SU-DHL-6 (cell line): ENCODE results near the gene PQBP1.

Source experiments
- H2AFZ ChIP-seq: fragments of 200-600 bp; sonication (generic); 2 replicates; pipeline ENCODE4 v1.6.1; 2014; ENCODE audit warnings: low read depth, mild to moderate bottlenecking, moderate library complexity, mixed read lengths, antibody characterized with exemption, low read length; ENCODE audit not compliant: severe bottlenecking
- H3F3A ChIP-seq: fragments of 200-600 bp; shearing (Covaris generic); 2 replicates; pipeline ENCODE4 v1.6.0; 2016; ENCODE audit warnings: antibody characterized with exemption, mild to moderate bottlenecking; ENCODE audit not compliant: insufficient read depth
- H3K27ac ChIP-seq: fragments of 200-600 bp; sonication (generic); 2 replicates; pipeline ENCODE4 v1.5.1; 2016; ENCODE audit warnings: low read depth, mild to moderate bottlenecking, low read length, moderate library complexity, mixed read lengths
- H3K27me3 ChIP-seq: fragments of 200-600 bp; sonication (generic), shearing (Covaris generic); 2 replicates; pipeline ENCODE4 v1.6.0; 2014; ENCODE audit warnings: mild to moderate bottlenecking, low read length
- H3K36me3 ChIP-seq: fragments of 200-600 bp; sonication (generic); 2 replicates; pipeline ENCODE4 v1.6.1; 2014; ENCODE audit warnings: mild to moderate bottlenecking, low read length, mixed read lengths
- H3K4me2 ChIP-seq: fragments of 300-600, 200-600 bp; shearing (Covaris generic), sonication (generic); 2 replicates; pipeline ENCODE4 v1.6.0; 2014; ENCODE audit warnings: low read length, low read depth, mild to moderate bottlenecking; ENCODE audit not compliant: poor library complexity, severe bottlenecking
- H3K4me3 ChIP-seq: fragments of 200-600 bp; sonication (generic); 2 replicates; pipeline ENCODE4 v1.5.1; 2014; ENCODE audit warnings: antibody characterized with exemption, low read length, mild to moderate bottlenecking, mixed read lengths; ENCODE audit not compliant: insufficient read depth, poor library complexity, severe bottlenecking
- H3K79me2 ChIP-seq: fragments of 200-600 bp; sonication (generic); 2 replicates; pipeline ENCODE4 v1.6.1; 2014; ENCODE audit warnings: mild to moderate bottlenecking, low read length, moderate library complexity; ENCODE audit not compliant: insufficient read depth
- H3K9ac ChIP-seq: fragments of 200-600 bp; sonication (generic); 2 replicates; pipeline ENCODE4 v1.7.0; 2014; ENCODE audit warnings: mild to moderate bottlenecking, low read length
- H3K9me2 ChIP-seq: fragments of 200-600 bp; sonication (generic); replicated peaks from 2 replicates; pipeline ENCODE4 v1.6.1; 2014; ENCODE audit warnings: low read length; ENCODE audit not compliant: insufficient read depth
- H3K9me3 ChIP-seq: fragments of 200-600 bp; sonication (generic); 2 replicates; pipeline ENCODE4 v1.6.1; 2014; ENCODE audit warnings: low read length, mixed read lengths; ENCODE audit not compliant: insufficient read depth
- H4K20me1 ChIP-seq: fragments of 200-600 bp; sonication (generic); 2 replicates; pipeline ENCODE4 v1.6.1; 2014; ENCODE audit warnings: low read depth, mild to moderate bottlenecking, antibody characterized with exemption, low read length, moderate library complexity, mixed read lengths
- EZH2phosphoT487 ChIP-seq: fragments of 200-600 bp; sonication (generic), shearing (Covaris generic); conservative IDR thresholded peaks from 2 replicates; pipeline ENCODE4 v1.6.1; 2018; ENCODE audit warnings: mild to moderate bottlenecking, antibody characterized with exemption, low read length, moderate library complexity, mixed read lengths
- TF ChIP-seq, protein P1 (sequence below): fragments of 200-600 bp; sonication (generic); IDR thresholded peaks from one replicate; pipeline ENCODE4 v1.5.1; 2017; ENCODE audit warnings: antibody characterized with exemption, mild to moderate bottlenecking, low read length, moderate library complexity; ENCODE audit not compliant: insufficient read depth, poor library complexity, severe bottlenecking

Gene PQBP1

DNA sequence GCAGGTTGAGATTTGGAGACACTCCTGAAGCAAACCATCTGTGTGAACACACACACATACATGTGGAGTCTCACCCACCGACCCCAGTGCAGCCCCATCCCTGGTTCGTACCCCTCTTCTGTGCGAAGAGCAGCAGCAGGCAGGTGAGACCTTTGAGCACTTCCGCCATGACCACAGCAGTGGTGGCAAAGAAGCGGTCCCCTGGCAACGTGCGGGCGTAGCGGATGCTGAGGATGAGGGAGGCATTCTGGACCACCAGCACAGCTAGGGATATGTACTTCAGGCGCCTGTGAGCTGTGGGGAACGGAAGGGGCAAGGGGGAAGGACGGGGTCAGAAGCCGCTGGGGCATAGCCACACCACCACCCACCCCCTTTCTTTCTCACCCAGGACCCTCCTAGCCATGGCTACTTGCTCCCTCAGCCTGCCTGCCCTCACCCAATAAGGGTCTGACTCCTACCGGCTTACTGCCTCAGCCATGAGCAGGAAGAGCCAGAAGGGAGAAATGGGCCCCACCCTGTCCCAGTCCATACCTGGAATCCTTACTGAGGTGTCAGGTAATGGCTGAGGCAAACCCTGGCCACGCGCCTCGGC, 12.1 kb downstream of the PQBP1 start:
- peak overlapping the region; percentile 80 for H3K4me2 ChIP-seq
- no peak for TF ChIP-seq EZH2phosphoT487
- TF ChIP-seq, protein P1, sequence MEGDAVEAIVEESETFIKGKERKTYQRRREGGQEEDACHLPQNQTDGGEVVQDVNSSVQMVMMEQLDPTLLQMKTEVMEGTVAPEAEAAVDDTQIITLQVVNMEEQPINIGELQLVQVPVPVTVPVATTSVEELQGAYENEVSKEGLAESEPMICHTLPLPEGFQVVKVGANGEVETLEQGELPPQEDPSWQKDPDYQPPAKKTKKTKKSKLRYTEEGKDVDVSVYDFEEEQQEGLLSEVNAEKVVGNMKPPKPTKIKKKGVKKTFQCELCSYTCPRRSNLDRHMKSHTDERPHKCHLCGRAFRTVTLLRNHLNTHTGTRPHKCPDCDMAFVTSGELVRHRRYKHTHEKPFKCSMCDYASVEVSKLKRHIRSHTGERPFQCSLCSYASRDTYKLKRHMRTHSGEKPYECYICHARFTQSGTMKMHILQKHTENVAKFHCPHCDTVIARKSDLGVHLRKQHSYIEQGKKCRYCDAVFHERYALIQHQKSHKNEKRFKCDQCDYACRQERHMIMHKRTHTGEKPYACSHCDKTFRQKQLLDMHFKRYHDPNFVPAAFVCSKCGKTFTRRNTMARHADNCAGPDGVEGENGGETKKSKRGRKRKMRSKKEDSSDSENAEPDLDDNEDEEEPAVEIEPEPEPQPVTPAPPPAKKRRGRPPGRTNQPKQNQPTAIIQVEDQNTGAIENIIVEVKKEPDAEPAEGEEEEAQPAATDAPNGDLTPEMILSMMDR: no peak
- H3K4me3 ChIP-seq: no peak overlapping the region

DNA sequence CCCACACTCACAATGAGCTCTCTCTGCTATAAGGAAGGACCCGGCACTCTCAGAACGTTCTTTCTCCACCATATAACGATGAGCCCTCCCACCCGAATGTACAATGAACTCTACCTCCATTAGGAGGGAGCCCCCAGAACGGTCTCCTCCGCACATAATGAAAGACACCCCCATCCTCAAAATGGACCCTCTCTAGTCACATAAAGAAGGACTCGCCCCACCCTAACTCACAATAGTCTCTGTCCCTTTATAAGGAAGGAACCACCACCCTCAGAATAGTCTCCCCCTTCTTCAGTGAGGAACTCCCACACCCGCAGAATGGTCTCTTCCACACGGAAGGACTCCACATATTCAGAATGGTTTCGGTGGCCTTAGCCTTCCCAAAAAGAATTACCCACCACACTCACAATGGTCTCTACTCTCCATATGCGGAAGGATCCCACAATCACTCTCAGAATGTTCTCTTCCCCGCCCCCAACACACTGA, 13.2 kb downstream of the PQBP1 start:
- Histone ChIP-seq H3K27me3 (no peaks in the 10 kb centered on the region), H3K9me3 (no peaks in the 10 kb centered on the region), H3K4me2 (peak overlapping the region; percentile 80), H3K9me2 (no peaks in the 10 kb centered on the region), H2AFZ (peak overlapping the region; percentile 15), H3F3A (peaks cover 15% of the 10 kb centered on the region; the same call in 1 of the 2 replicates), H3K4me3 (peak overlapping the region; percentile 98), H3K36me3 (no peaks in the 10 kb centered on the region), H3K9ac (peak overlapping the region; percentile 76), H3K79me2 (peaks cover 19% of the 10 kb centered on the region), H4K20me1 (no peaks in the 10 kb centered on the region), H3K27ac (peak overlapping the region; percentile 60)
- TF ChIP-seq EZH2phosphoT487: no peak
- TF ChIP-seq, protein P1: no peak

More for the DNA sequence above, 12.1 kb downstream of the PQBP1 start:
- Histone ChIP-seq H3F3A (peaks cover 15% of the 10 kb centered on the region; the same call in 1 of the 2 replicates), H3K79me2 (peaks cover 18% of the 10 kb centered on the region), H3K9me3 (no peaks in the 10 kb centered on the region), H3K27ac (no peak overlapping the region), H3K36me3 (no peaks in the 10 kb centered on the region), H3K9me2 (no peaks in the 10 kb centered on the region), H3K27me3 (no peaks in the 10 kb centered on the region), H4K20me1 (no peaks in the 10 kb centered on the region), H2AFZ (no peak overlapping the region), H3K9ac (no peak overlapping the region)

DNA sequence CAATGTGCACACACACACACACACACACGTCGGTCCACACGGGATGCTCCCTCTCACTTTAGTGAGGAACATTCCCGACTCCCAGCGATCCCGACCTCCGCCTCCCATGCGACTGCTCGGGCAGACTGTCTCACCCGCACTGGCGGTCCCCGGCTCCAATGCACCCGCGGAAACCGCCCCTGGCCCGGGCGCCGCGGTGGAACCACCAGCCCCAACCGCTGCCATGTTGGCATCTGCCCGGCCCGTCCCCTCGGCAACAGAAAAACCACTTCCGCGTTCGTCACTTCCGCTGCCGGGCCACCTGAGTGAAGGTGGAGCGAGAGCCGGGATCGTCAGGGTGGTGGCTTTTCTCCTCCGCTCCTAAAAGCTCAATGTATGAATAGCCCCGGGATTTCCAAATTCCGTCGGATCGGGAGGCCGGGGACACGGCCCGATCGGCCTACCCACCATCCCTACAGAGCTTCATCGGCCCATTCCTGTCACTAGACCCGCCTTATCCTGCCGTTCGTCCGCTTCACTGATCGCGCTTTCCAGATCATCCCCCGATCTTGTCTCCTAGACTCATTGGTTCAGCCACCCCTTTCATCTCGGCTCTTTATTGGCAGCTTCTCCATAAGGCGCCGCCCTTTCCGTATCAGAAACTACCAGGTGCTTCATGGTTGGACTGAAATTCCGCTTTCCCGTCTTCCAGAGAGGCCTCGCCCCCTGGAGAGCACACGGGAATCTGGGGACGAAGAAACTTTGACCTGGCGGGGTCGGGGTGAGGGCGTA, 13.9 kb downstream of the PQBP1 start, which contains the start of gene SLC35A2:
SLC35A2 (minus strand) TSS at position 235 of the 771 bp plus-strand sequence; CDS start at position 225, 10 bp downstream.
- Histone ChIP-seq H3K4me3 (peak within 1 kb of the TSS; percentile 98), H3K9me3 (no peaks in the 10 kb centered on the region), H3K4me2 (peak within 1 kb of the TSS; percentile 80), H3K36me3 (no peaks in the 10 kb centered on the region), H3K27ac (peak within 1 kb of the TSS; percentile 60), H3K79me2 (peaks cover 25% of the 10 kb centered on the region), H2AFZ (peak within 1 kb of the TSS; percentile 15), H3K9ac (peak within 1 kb of the TSS; percentile 76), H3F3A (peaks cover 15% of the 10 kb centered on the region; the same call in 1 of the 2 replicates), H3K27me3 (no peaks in the 10 kb centered on the region), H3K9me2 (no peaks in the 10 kb centered on the region), H4K20me1 (no peaks in the 10 kb centered on the region)
- TF ChIP-seq, protein P1: no peak
- no peak for TF ChIP-seq EZH2phosphoT487
